Panc1 (cell line): ENCODE results near the gene COG7. TPM values are rescaled to one million over a fixed set of nuclear protein-coding genes. Genes with fewer than 3 reads are reported as not detected.

ENCODE experiments used
- ATAC-seq: fragments of 200-7000 bp; cut with Tn5 transposase; 2 replicates; pipeline ENCODE4 v1.9.1; 2020; ENCODE audit warnings: mild to moderate bottlenecking, moderate library complexity
- BruUV-seq: library from RNA; stranded (reverse); fragments of 400-500 nt; replicated peaks from 2 replicates; lab custom pipeline; 2021; lab: Mats Ljungman, UMichigan
- CTCF ChIA-PET: fragments of 300-600 bp; sonication (Branson Sonifier 250); formaldehyde crosslinking; loops from one replicate; lab custom pipeline; 2022; ENCODE audit warnings: antibody characterized with exemption; lab: Charles Lee
- POLR2A ChIA-PET: fragments of 300-600 bp; sonication (Branson Sonifier 250); formaldehyde crosslinking; loops from one replicate; lab custom pipeline; 2022; ENCODE audit warnings: antibody characterized with exemption; lab: Charles Lee
- DNase-seq: peaks from one replicate; pipeline ENCODE4 v3.0.0-alpha.2; 2010; ENCODE audit warnings: low read depth, low spot score
- H3K27ac ChIP-seq: 2 replicates; pipeline ENCODE4 v1.5.1; 2011; ENCODE audit warnings: mild to moderate bottlenecking, low read length, inconsistent platforms
- H3K27me3 ChIP-seq: fragments of 200-500 bp; sonication (Bioruptor generic); 2 replicates; pipeline ENCODE4 v1.6.0; 2014; ENCODE audit warnings: low read length, inconsistent platforms; ENCODE audit not compliant: control insufficient read depth, insufficient read depth
- H3K36me3 ChIP-seq: fragments of 200-500 bp; sonication (Bioruptor generic); 2 replicates; pipeline ENCODE4 v1.5.1; 2014; ENCODE audit warnings: inconsistent platforms, mild to moderate bottlenecking, low read length, moderate library complexity; ENCODE audit not compliant: control insufficient read depth, insufficient read depth
- H3K4me1 ChIP-seq: 2 replicates; pipeline ENCODE4 v1.5.1; 2011; ENCODE audit warnings: inconsistent platforms, mild to moderate bottlenecking, low read length, moderate library complexity; ENCODE audit not compliant: control insufficient read depth, insufficient read depth
- H3K4me3 ChIP-seq, 2 experiments: 2 replicates each; pipeline ENCODE4 v1.5.1; 2011 to 2012; ENCODE audit warnings: low read depth in 2 of 2, low read length in 2 of 2, mild to moderate bottlenecking in 2 of 2, inconsistent platforms in 1 of 2, moderate library complexity in 1 of 2
- H3K9me3 ChIP-seq: fragments of 200-500 bp; sonication (Bioruptor generic); 2 replicates; pipeline ENCODE4 v1.5.1; 2014; ENCODE audit warnings: low read depth, mild to moderate bottlenecking, inconsistent platforms, low read length, moderate library complexity; ENCODE audit not compliant: control insufficient read depth, insufficient read depth
- POLR2AphosphoS5 ChIP-seq: IDR thresholded peaks from 2 replicates; pipeline ENCODE4 v1.6.1; 2012; ENCODE audit warnings: mild to moderate bottlenecking, low read depth, low read length, moderate library complexity
- REST ChIP-seq, 2 experiments: IDR thresholded peaks; 2 replicates each; pipeline ENCODE4 v1.6.1; 2011 to 2012; ENCODE audit warnings: low read depth in 2 of 2, control low read depth in 1 of 2, low read length in 1 of 2, mild to moderate bottlenecking in 1 of 2, moderate library complexity in 1 of 2; ENCODE audit not compliant: insufficient read depth in 1 of 2
- SIN3A ChIP-seq: IDR thresholded peaks from 2 replicates; pipeline ENCODE4 v1.6.1; 2012; ENCODE audit warnings: low read depth, mild to moderate bottlenecking, low read length, moderate library complexity, borderline replicate concordance; ENCODE audit not compliant: insufficient read depth
- TCF7L2 ChIP-seq: IDR thresholded peaks from 2 replicates; pipeline ENCODE4 v1.6.1; 2011; ENCODE audit warnings: mild to moderate bottlenecking, low read depth, low read length, inconsistent platforms
- in situ Hi-C: cut with HindIII; loops from 2 replicates; pipeline ENCODE4 v1.10.0; 2016; ENCODE audit warnings: low sequenced_read_pairs, low pct_unique_long_range_greater_than_20kb
- intact Hi-C: fragments of 100-400 bp; cut with micrococcal nuclease; formaldehyde crosslinking; loops from one replicate; pipeline ENCODE4 v1.10.0; 2022; ENCODE audit not compliant: unreplicated experiment
- total RNA-seq: library from RNA; stranded (reverse); gene quantifications from one replicate; pipeline ENCODE4 v1.2.1, GENCODE V29; 2021; ENCODE audit not compliant: unreplicated experiment
- TF ChIP-seq, protein P1 (sequence below): fragments of 450-650 bp; IDR thresholded peaks from 2 replicates; pipeline ENCODE4 v1.5.1; 2017; ENCODE audit warnings: mild to moderate bottlenecking

The COG7 gene
- total RNA-seq, 1 experiment from 2014 or later, result 25.3 TPM

DNA sequence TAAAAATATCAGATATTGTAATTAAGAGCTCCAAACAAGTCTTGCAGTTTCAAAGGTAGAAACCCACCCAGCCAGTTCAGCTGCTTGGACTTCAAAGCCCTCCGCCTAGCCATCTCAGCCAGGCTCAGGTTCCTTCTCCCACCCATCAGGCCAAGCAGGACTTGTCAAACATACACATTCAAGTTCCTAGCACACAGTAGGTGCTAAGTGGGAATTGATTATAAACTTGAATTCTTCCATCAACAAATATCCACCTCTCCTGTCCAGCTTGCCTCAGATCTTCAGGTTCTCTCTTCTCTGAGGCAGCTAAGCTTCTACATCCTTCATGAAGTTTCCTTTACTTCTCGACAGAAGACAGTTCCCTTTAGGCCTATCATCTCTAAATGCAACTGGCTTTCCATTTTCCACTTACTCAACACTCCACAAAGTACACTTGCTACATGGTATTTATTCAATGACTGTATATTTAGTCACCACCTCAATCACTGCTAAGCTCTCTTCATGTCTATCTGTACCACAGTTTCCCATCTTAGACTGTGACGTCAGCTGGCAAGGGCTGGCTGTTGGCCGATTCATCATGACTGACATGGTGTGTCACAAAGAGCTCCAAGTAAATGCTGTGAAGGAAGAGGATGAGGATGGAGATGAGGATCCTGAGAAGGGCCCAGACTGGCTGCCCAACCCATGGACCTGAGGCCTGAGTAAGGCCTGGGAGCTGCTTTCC, 13.3 kb upstream of the COG7 start:
- no peaks in the 10 kb centered on the region for H3K9me3 ChIP-seq
- peak; percentile 80 for ATAC-seq
- no peak for TF ChIP-seq TCF7L2
- TF ChIP-seq POLR2AphosphoS5, result no peak
- TF ChIP-seq SIN3A, result no peak
- intact Hi-C loops (no loop called here), in situ Hi-C loops (no loop called here)
- ChIA-PET CTCF (no interaction called here), POLR2A (no interaction called here)
- peaks cover 8% of the 10 kb centered on the region; the same call in 1 of the 2 replicates for H3K36me3 ChIP-seq
- 0 out of 2 replicates have a peak, but pooled peaks cover 2% of the 10 kb centered on the region for H3K4me1 ChIP-seq
- BruUV-seq, result no TSS peak
- no peak overlapping the region for H3K27ac ChIP-seq
- peak; percentile 87 for DNase-seq
- H3K4me3 ChIP-seq, result no peak overlapping the region
- H3K27me3 ChIP-seq, result no peaks in the 10 kb centered on the region

DNA sequence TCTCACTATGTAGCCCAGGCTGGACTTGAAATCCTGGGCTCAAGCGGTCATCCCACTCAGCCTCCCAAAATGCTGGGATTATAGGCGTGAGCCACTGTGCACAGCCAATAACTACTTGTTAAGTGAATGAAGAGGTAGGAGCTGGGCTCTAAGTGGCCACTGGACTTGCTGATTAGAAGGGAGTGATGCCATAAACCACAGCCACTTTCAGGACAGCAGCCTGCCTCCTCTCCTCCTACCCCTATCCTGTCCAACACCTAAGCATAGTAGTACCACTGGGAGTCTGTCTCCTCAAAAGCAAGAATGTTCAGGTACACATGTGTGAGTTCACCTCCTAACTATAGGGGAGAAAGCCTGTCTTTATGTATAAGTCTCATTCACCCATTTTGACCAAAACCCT, 12.2 kb upstream of the COG7 start:
- no TSS peak for BruUV-seq
- in situ Hi-C loops (no loop called here), intact Hi-C loops (no loop called here)
- H3K36me3 ChIP-seq, result peaks cover 8% of the 10 kb centered on the region; the same call in 1 of the 2 replicates
- H3K27ac ChIP-seq, result no peak overlapping the region
- no peaks in the 10 kb centered on the region for H3K27me3 ChIP-seq
- ATAC-seq, result no peak; the same call in 1 of the 2 replicates
- ChIA-PET POLR2A (no interaction called here), CTCF (no interaction called here)
- H3K4me1 ChIP-seq, result 0 out of 2 replicates have a peak, but pooled peaks cover 2% of the 10 kb centered on the region
- no peak for DNase-seq
- no peaks in the 10 kb centered on the region for H3K9me3 ChIP-seq
- TF ChIP-seq REST (IDR thresholded peaks at IDR 0.05; ENCODE audit: insufficient read depth in 1 of 2, low read depth in 2 of 2, low read length in 1 of 2) (no peak), SIN3A (no peak), TCF7L2 (no peak), POLR2AphosphoS5 (no peak)
- TF ChIP-seq, protein P1, sequence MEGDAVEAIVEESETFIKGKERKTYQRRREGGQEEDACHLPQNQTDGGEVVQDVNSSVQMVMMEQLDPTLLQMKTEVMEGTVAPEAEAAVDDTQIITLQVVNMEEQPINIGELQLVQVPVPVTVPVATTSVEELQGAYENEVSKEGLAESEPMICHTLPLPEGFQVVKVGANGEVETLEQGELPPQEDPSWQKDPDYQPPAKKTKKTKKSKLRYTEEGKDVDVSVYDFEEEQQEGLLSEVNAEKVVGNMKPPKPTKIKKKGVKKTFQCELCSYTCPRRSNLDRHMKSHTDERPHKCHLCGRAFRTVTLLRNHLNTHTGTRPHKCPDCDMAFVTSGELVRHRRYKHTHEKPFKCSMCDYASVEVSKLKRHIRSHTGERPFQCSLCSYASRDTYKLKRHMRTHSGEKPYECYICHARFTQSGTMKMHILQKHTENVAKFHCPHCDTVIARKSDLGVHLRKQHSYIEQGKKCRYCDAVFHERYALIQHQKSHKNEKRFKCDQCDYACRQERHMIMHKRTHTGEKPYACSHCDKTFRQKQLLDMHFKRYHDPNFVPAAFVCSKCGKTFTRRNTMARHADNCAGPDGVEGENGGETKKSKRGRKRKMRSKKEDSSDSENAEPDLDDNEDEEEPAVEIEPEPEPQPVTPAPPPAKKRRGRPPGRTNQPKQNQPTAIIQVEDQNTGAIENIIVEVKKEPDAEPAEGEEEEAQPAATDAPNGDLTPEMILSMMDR, result no peak
- no peak overlapping the region for H3K4me3 ChIP-seq

DNA sequence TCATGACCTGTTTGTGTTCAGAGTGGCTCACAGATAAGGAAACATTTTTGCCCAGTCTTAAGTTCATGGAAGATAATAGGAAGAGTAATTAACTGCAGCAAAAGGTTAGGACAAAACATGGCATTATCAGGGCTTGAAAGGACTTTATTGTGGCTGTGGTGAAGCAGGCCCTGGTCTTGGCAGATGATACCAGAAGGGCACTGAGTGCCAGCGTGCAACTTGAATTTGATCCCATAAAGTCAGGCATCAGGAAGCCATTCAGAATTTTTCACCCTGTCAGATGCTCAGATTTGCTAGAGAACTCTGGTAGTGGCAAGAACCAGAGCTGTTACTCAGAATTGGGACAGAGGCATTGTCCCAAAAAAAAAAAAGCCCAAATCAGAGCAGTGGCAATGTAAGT, 11.2 kb upstream of the COG7 start:
- ATAC-seq (no peak), DNase-seq (no peak)
- no peaks in the 10 kb centered on the region for H3K4me1 ChIP-seq
- H3K9me3 ChIP-seq, result no peaks in the 10 kb centered on the region
- H3K4me3 ChIP-seq, result no peak overlapping the region
- H3K27me3 ChIP-seq, result no peaks in the 10 kb centered on the region
- ChIA-PET POLR2A (no interaction called here), CTCF (interaction anchor here (0.5 kb wide), 1 partner anchor 250 kb away, joined by 4 read pairs; no protein-coding TSS in a partner anchor)
- peaks cover 6% of the 10 kb centered on the region; the same call in 1 of the 2 replicates for H3K36me3 ChIP-seq
- no TSS peak for BruUV-seq
- H3K27ac ChIP-seq, result no peak overlapping the region
- in situ Hi-C loops (no loop called here), intact Hi-C loops (no loop called here)
- no peak for TF ChIP-seq SIN3A
- no peak for TF ChIP-seq POLR2AphosphoS5
- no peak for TF ChIP-seq REST (IDR thresholded peaks at IDR 0.05; ENCODE audit: insufficient read depth in 1 of 2, low read depth in 2 of 2, low read length in 1 of 2)
- TF ChIP-seq, protein P1, result no peak
- TF ChIP-seq TCF7L2, result no peak
